Measurements from ENCODE around the gene VPS37D.

DNA sequence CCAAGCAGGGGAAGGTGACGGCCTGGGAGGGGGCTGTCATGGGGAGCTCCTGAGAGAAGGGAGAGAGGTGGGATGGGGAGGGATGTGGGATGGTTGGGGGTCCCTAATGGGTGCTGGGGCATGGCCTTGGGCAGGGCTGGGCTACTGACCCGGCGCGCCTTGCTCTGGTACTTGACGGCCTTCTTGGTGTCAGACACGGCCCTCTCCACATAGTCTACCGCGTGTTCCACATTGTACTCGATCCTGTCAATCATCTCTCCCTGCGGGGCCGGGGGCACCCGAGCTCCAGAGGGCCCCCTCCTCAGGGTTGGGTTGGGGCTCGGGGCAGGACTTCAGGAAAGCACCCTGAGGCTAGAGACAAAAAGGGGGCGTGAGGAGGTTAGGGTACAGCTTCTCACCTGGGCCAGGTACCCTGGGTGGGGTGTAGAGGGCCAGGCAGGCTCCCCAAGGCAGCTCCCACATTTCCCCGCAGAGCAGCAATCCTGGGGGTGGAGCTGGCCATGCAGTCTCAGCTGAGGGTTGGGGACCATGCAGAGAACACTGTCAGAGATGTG, 33.0 kb downstream of the VPS37D start:
- TF ChIP-seq, protein P1, sequence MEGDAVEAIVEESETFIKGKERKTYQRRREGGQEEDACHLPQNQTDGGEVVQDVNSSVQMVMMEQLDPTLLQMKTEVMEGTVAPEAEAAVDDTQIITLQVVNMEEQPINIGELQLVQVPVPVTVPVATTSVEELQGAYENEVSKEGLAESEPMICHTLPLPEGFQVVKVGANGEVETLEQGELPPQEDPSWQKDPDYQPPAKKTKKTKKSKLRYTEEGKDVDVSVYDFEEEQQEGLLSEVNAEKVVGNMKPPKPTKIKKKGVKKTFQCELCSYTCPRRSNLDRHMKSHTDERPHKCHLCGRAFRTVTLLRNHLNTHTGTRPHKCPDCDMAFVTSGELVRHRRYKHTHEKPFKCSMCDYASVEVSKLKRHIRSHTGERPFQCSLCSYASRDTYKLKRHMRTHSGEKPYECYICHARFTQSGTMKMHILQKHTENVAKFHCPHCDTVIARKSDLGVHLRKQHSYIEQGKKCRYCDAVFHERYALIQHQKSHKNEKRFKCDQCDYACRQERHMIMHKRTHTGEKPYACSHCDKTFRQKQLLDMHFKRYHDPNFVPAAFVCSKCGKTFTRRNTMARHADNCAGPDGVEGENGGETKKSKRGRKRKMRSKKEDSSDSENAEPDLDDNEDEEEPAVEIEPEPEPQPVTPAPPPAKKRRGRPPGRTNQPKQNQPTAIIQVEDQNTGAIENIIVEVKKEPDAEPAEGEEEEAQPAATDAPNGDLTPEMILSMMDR (IDR thresholded peaks at IDR 0.05): no peak
- TF ChIP-seq POLR2A (IDR thresholded peaks at IDR 0.05): no peak
